IMR-90 (cell line): Measurements from ENCODE around the gene XYLT2. TPM values are rescaled to one million over a fixed set of nuclear protein-coding genes. Genes with fewer than 3 reads are reported as not detected.

Source experiments
- ATAC-seq: fragments of 200-7000 bp; cut with Tn5 transposase; 2 replicates; pipeline ENCODE4 v1.9.1; 2020; ENCODE audit warnings: low read depth, mild to moderate bottlenecking, moderate library complexity
- BruUV-seq: library from RNA; stranded (reverse); fragments of 400-500 nt; replicated peaks from 2 replicates; lab custom pipeline; 2021; lab: Mats Ljungman, UMichigan
- CTCF ChIA-PET: fragments of 300-600 bp; formaldehyde crosslinking; extraction: SDS; loops from one replicate; lab custom pipeline; 2021; ENCODE audit warnings: antibody characterized with exemption; lab: Yijun Ruan, JAX
- POLR2A ChIA-PET: fragments of 300-600 bp; sonication (Branson Sonifier 250); formaldehyde crosslinking; loops from one replicate; lab custom pipeline; 2022; ENCODE audit warnings: antibody characterized with exemption; ENCODE audit not compliant: unreplicated experiment; lab: Charles Lee
- DNase-seq: peaks from one replicate; pipeline ENCODE4 v3.0.0; 2013
- H2AFZ ChIP-seq: replicated peaks from 2 replicates; pipeline ENCODE3; 2013; ENCODE audit warnings: low read length, mild to moderate bottlenecking; ENCODE audit not compliant: poor library complexity
- H2AK5ac ChIP-seq: 2 replicates; pipeline ENCODE4 v1.6.1; 2013; ENCODE audit warnings: low read depth, low read length, inconsistent platforms
- H2AK9ac ChIP-seq: replicated peaks from 2 replicates; pipeline ENCODE3; 2013; ENCODE audit warnings: mild to moderate bottlenecking, low read depth, low read length, moderate library complexity; ENCODE audit not compliant: poor library complexity
- H2BK120ac ChIP-seq: 2 replicates; pipeline ENCODE4 v1.6.1; 2013; ENCODE audit warnings: low read depth, low read length, inconsistent platforms
- H2BK15ac ChIP-seq: 3 replicates; pipeline ENCODE4 v1.6.1; 2013; ENCODE audit warnings: low read depth, low read length, inconsistent platforms
- H2BK20ac ChIP-seq: 2 replicates; pipeline ENCODE4 v1.6.1; 2013; ENCODE audit warnings: low read depth, mild to moderate bottlenecking, inconsistent platforms, low read length, moderate library complexity
- H2BK5ac ChIP-seq: 2 replicates; pipeline ENCODE4 v1.6.1; 2013; ENCODE audit warnings: mild to moderate bottlenecking, low read depth, low read length, inconsistent platforms; ENCODE audit not compliant: poor library complexity, severe bottlenecking
- H3K14ac ChIP-seq: replicated peaks from 2 replicates; pipeline ENCODE4 v1.6.1; 2013; ENCODE audit warnings: low read depth, low read length, inconsistent platforms
- H3K18ac ChIP-seq: 2 replicates; pipeline ENCODE4 v1.6.1; 2013; ENCODE audit warnings: low read depth, low read length, control low read depth
- H3K23ac ChIP-seq: 2 replicates; pipeline ENCODE4 v1.6.1; 2013; ENCODE audit warnings: low read depth, low read length, inconsistent platforms
- H3K27ac ChIP-seq: 2 replicates; pipeline ENCODE4 v1.5.1; 2013; ENCODE audit warnings: mild to moderate bottlenecking, control low read depth, low read length; ENCODE audit not compliant: insufficient read depth
- H3K27me3 ChIP-seq: 2 replicates; pipeline ENCODE4 v1.6.1; 2013; ENCODE audit warnings: low read length; ENCODE audit not compliant: control insufficient read depth, insufficient read depth
- H3K36me3 ChIP-seq: 2 replicates; pipeline ENCODE4 v1.6.1; 2013; ENCODE audit warnings: low read length, mixed read lengths; ENCODE audit not compliant: control insufficient read depth, insufficient read depth
- H3K4ac ChIP-seq: 2 replicates; pipeline ENCODE4 v1.6.1; 2013; ENCODE audit warnings: low read depth, low read length, inconsistent platforms
- H3K4me1 ChIP-seq: 2 replicates; pipeline ENCODE4 v1.6.1; 2013; ENCODE audit warnings: low read length, mixed read lengths; ENCODE audit not compliant: control insufficient read depth, insufficient read depth
- H3K4me2 ChIP-seq: 2 replicates; pipeline ENCODE4 v1.6.1; 2013; ENCODE audit warnings: low read depth, mild to moderate bottlenecking, control low read depth, low read length, moderate library complexity
- H3K4me3 ChIP-seq: 2 replicates; pipeline ENCODE4 v1.5.1; 2013; ENCODE audit warnings: low read depth, mild to moderate bottlenecking, control low read depth, low read length, moderate library complexity; ENCODE audit not compliant: insufficient read depth
- H3K56ac ChIP-seq: 2 replicates; pipeline ENCODE4 v1.6.1; 2013; ENCODE audit warnings: low read length, inconsistent platforms; ENCODE audit not compliant: insufficient read depth; ENCODE audit errors: extremely low read depth
- H3K79me1 ChIP-seq, 2 experiments: 2 replicates each; pipeline ENCODE4 v1.6.1; 2013; ENCODE audit warnings: low read length in 2 of 2, inconsistent platforms in 1 of 2, low read depth in 1 of 2
- H3K9ac ChIP-seq: 2 replicates; pipeline ENCODE4 v1.6.1; 2013; ENCODE audit warnings: low read depth, low read length, control low read depth
- H3K9me1 ChIP-seq: 2 replicates; pipeline ENCODE4 v1.6.1; 2013; ENCODE audit warnings: low read length, inconsistent platforms; ENCODE audit not compliant: insufficient read depth
- H3K9me3 ChIP-seq: 2 replicates; pipeline ENCODE4 v1.6.1; 2013; ENCODE audit warnings: low read length; ENCODE audit not compliant: control insufficient read depth, insufficient read depth
- H4K20me1 ChIP-seq: 2 replicates; pipeline ENCODE4 v1.6.1; 2013; ENCODE audit warnings: low read length, inconsistent platforms; ENCODE audit not compliant: insufficient read depth
- H4K5ac ChIP-seq: 2 replicates; pipeline ENCODE4 v1.6.1; 2013; ENCODE audit warnings: mild to moderate bottlenecking, low read depth, low read length, control low read depth
- H4K8ac ChIP-seq, 2 experiments: 2 replicates each; pipeline ENCODE4 v1.6.1; 2013; ENCODE audit warnings: low read depth in 2 of 2, low read length in 2 of 2, control low read depth in 1 of 2, inconsistent platforms in 1 of 2
- H4K91ac ChIP-seq: 2 replicates; pipeline ENCODE4 v1.6.1; 2013; ENCODE audit warnings: low read depth, low read length, inconsistent platforms; ENCODE audit not compliant: insufficient read depth
- CEBPB ChIP-seq: IDR thresholded peaks from 2 replicates; pipeline ENCODE4 v1.6.1; 2012; ENCODE audit warnings: low read depth, low read length, improper control_type of control experiment
- CHD1 ChIP-seq: IDR thresholded peaks from 2 replicates; pipeline ENCODE4 v1.6.1; 2012; ENCODE audit warnings: low read depth, low read length, improper control_type of control experiment
- CTCF ChIP-seq: conservative IDR thresholded peaks from 2 replicates; pipeline ENCODE4 v1.5.1; 2012; ENCODE audit warnings: mild to moderate bottlenecking, low read depth, low read length, improper control_type of control experiment
- ELK1 ChIP-seq: fragments of 150-350 bp; IDR thresholded peaks from 2 replicates; pipeline ENCODE4 v1.6.1; 2016; ENCODE audit warnings: low read depth, mild to moderate bottlenecking, low read length, moderate library complexity, borderline replicate concordance
- FOS ChIP-seq: fragments of 150-350 bp; IDR thresholded peaks from 2 replicates; pipeline ENCODE4 v1.6.1; 2016; ENCODE audit warnings: low read depth, low read length
- MAFK ChIP-seq: IDR thresholded peaks from 2 replicates; pipeline ENCODE4 v1.6.1; 2012; ENCODE audit warnings: low read depth, low read length, improper control_type of control experiment
- MAZ ChIP-seq: IDR thresholded peaks from 2 replicates; pipeline ENCODE4 v1.6.1; 2012; ENCODE audit warnings: low read depth, mild to moderate bottlenecking, low read length, improper control_type of control experiment, moderate library complexity, borderline replicate concordance
- MXI1 ChIP-seq: IDR thresholded peaks from 2 replicates; pipeline ENCODE4 v1.6.1; 2012; ENCODE audit warnings: low read depth, mild to moderate bottlenecking, low read length, moderate library complexity, borderline replicate concordance
- NFE2L2 ChIP-seq: fragments of 150-350 bp; IDR thresholded peaks from 2 replicates; pipeline ENCODE4 v1.6.1; 2016; ENCODE audit warnings: low read depth, mild to moderate bottlenecking, low read length
- RAD21 ChIP-seq: IDR thresholded peaks from 2 replicates; pipeline ENCODE4 v1.6.1; 2012; ENCODE audit warnings: low read length, improper control_type of control experiment
- RCOR1 ChIP-seq: IDR thresholded peaks from 2 replicates; pipeline ENCODE4 v1.6.1; 2012; ENCODE audit warnings: mild to moderate bottlenecking, low read length, improper control_type of control experiment; ENCODE audit not compliant: insufficient replicate concordance
- RFX5 ChIP-seq: IDR thresholded peaks from 2 replicates; pipeline ENCODE4 v1.8.0; 2012; ENCODE audit warnings: low read depth, mild to moderate bottlenecking, low read length, moderate library complexity
- SMC3 ChIP-seq: fragments of 150-350 bp; IDR thresholded peaks from 2 replicates; pipeline ENCODE4 v1.6.1; 2016; ENCODE audit warnings: low read depth, mild to moderate bottlenecking, antibody characterized with exemption, low read length, moderate library complexity
- USF2 ChIP-seq: fragments of 150-350 bp; IDR thresholded peaks from 2 replicates; pipeline ENCODE4 v1.6.1; 2017; ENCODE audit warnings: mild to moderate bottlenecking, antibody characterized with exemption, low read length, low read depth
- WGBS, 2 experiments: methylation state at CpG; one replicate each; pipeline versions ENCODE4 v1.1.5 to v1.1.7; 2013; ENCODE audit warnings: missing lambda C conversion rate in 2 of 2; ENCODE audit not compliant: insufficient read length in 1 of 2; ENCODE audit errors: extremely low coverage in 2 of 2; 5-methylcytosine and 5-hydroxymethylcytosine counted together
- dilution Hi-C: fragments of 300-500 bp; cut with HindIII; formaldehyde crosslinking; loops from one replicate; pipeline ENCODE4 v1.14.3; 2018; ENCODE audit warnings: low sequenced_read_pairs; ENCODE audit not compliant: unreplicated experiment
- in situ Hi-C: fragments of 300-500 bp; cut with MboI; formaldehyde crosslinking; loops from 3 replicates; pipeline ENCODE4 v1.14.3; 2019; ENCODE audit warnings: low sequenced_read_pairs, inconsistent platforms, mixed read lengths
- intact Hi-C: fragments of 100-400 bp; cut with micrococcal nuclease; formaldehyde crosslinking; loops from 2 replicates; pipeline ENCODE4 v1.10.0; 2022
- polyA plus RNA-seq, 3 experiments: library from polyadenylated mRNA; depleted of rRNA; stranded (reverse); fragments of >200 nt; gene quantifications; 2 replicates each; pipeline ENCODE4 v1.2.3, GENCODE V29; 2012; ENCODE audit warnings: low replicate concordance in 1 of 3
- total RNA-seq: library from RNA; depleted of rRNA; stranded (reverse); fragments of >200 nt; gene quantifications from 2 replicates; pipeline ENCODE4 v1.2.3, GENCODE V29; 2012

Gene XYLT2
- total and polyA plus RNA-seq, 2 of the 4 experiments (the other 2 are of a cell fraction), result 27.7 to 31.9 TPM

GRCh38 chr17:50367401-50367800 lies 21.5 kb downstream of the XYLT2 start:
- Histone ChIP-seq H3K9me3 (no peaks in the 10 kb centered on the region), H3K27me3 (no peaks in the 10 kb centered on the region), H3K79me1 (peaks cover 25 to 59% of the 10 kb centered on the region in 2 experiments), H3K9me1 (peaks cover 17% of the 10 kb centered on the region), H2BK15ac (no peak overlapping the region), H2AK5ac (no peak overlapping the region), H3K14ac (no peak overlapping the region), H2BK5ac (no peak overlapping the region), H3K18ac (no peak overlapping the region), H3K4me2 (no peak overlapping the region), H2BK120ac (no peak overlapping the region), H2AFZ (no peak overlapping the region), H4K91ac (no peak overlapping the region), H3K56ac (no peak overlapping the region), H2BK20ac (no peak overlapping the region), H3K4me1 (peaks cover 11% of the 10 kb centered on the region), H3K36me3 (peaks cover 46% of the 10 kb centered on the region), H3K23ac (no peak overlapping the region), H2AK9ac (no peak overlapping the region), H3K27ac (no peak overlapping the region), H3K4ac (no peak overlapping the region), H4K5ac (no peak overlapping the region), H3K9ac (no peak overlapping the region), H3K4me3 (no peak overlapping the region), H4K20me1 (peaks cover 17% of the 10 kb centered on the region; the same call in 1 of the 2 replicates), H4K8ac (no peak overlapping the region)
- no TSS peak for BruUV-seq
- WGBS, 2 experiments, result 100% methylated on average over 1 of the region's 1 CpG; no CpG with 5 or more reads in 1 of the 2 experiments
- ChIA-PET CTCF (no interaction called here), POLR2A (no interaction called here)
- TF ChIP-seq FOS (no peak), SMC3 (no peak), RFX5 (no peak), CTCF (no peak), CHD1 (no peak), RAD21 (no peak), CEBPB (no peak), MXI1 (no peak), RCOR1 (no peak), MAFK (no peak), MAZ (no peak), NFE2L2 (no peak), USF2 (no peak), ELK1 (no peak)
- in situ Hi-C loops (no loop called here), dilution Hi-C loops (no loop called here), intact Hi-C loops (no loop called here)
- no peak for DNase-seq
- ATAC-seq, result no peak
